Effector memory CD4-positive, alpha-beta T cell (primary cell): Measurements from ENCODE around the gene GRIK3.
"Not testable (repeated sequence)": the region's sequence is repeated elsewhere in the genome, so short reads cannot be mapped to it uniquely, and the experiment has no call there.

Experiments used
- DNase-seq, 3 donors: peaks; one replicate each; pipeline ENCODE4 v3.0.0-alpha.2; 2020
- H3K27ac ChIP-seq: 2 replicates; pipeline ENCODE4 v1.7.0; 2013; ENCODE audit warnings: mild to moderate bottlenecking, low read length, moderate library complexity; ENCODE audit not compliant: insufficient read depth, poor library complexity, severe bottlenecking
- H3K27me3 ChIP-seq: replicated peaks from 2 replicates; pipeline ENCODE4 v1.7.0; 2013; ENCODE audit warnings: mild to moderate bottlenecking, low read length; ENCODE audit not compliant: insufficient read depth, control insufficient read depth, poor library complexity, severe bottlenecking
- H3K36me3 ChIP-seq: 2 replicates; pipeline ENCODE4 v1.7.0; 2013; ENCODE audit warnings: mild to moderate bottlenecking, low read length, moderate library complexity; ENCODE audit not compliant: control insufficient read depth, insufficient read depth
- H3K4me1 ChIP-seq: 2 replicates; pipeline ENCODE4 v1.7.0; 2013; ENCODE audit warnings: low read length, mild to moderate bottlenecking; ENCODE audit not compliant: control insufficient read depth, insufficient read depth, poor library complexity, severe bottlenecking
- H3K4me3 ChIP-seq: 2 replicates; pipeline ENCODE4 v1.7.0; 2013; ENCODE audit warnings: low read length, low read depth, mild to moderate bottlenecking; ENCODE audit not compliant: insufficient read depth, poor library complexity, severe bottlenecking
- H3K9me3 ChIP-seq: 2 replicates; pipeline ENCODE4 v1.7.0; 2013; ENCODE audit warnings: mild to moderate bottlenecking, low read length, moderate library complexity; ENCODE audit not compliant: control insufficient read depth

The GRIK3 gene

GRCh38 chr1:36918604-36919003 lies 115.7 kb downstream of the GRIK3 start:
- no peaks in the 10 kb centered on the region for H3K27me3 ChIP-seq
- H3K4me1 ChIP-seq, result no peaks in the 10 kb centered on the region
- no peaks in the 10 kb centered on the region for H3K9me3 ChIP-seq
- DNase-seq, result no peak
- no peak overlapping the region for H3K27ac ChIP-seq
- no peaks in the 10 kb centered on the region for H3K36me3 ChIP-seq
- no peak overlapping the region for H3K4me3 ChIP-seq

GRCh38 chr1:36916542-36916941 lies 117.8 kb downstream of the GRIK3 start:
- DNase-seq, H3K27me3 ChIP-seq, H3K27ac ChIP-seq, H3K4me3 ChIP-seq, H3K36me3 ChIP-seq, H3K4me1 ChIP-seq, H3K9me3 ChIP-seq: not testable (repeated sequence)

- H3K36me3 ChIP-seq, result no peaks in the 10 kb centered on the region
- no peak for DNase-seq
- no peaks in the 10 kb centered on the region for H3K4me1 ChIP-seq
Measured at GRCh38 chr1:36913484-36914060, 120.7 kb downstream of the GRIK3 start.

GRCh38 chr1:36913016-36913415 lies 121.3 kb downstream of the GRIK3 start:
- no peaks in the 10 kb centered on the region for H3K36me3 ChIP-seq
- H3K9me3 ChIP-seq, result no peaks in the 10 kb centered on the region
- H3K27ac ChIP-seq, result no peak overlapping the region
- no peak for DNase-seq
- no peaks in the 10 kb centered on the region for H3K4me1 ChIP-seq
- H3K27me3 ChIP-seq, result no peaks in the 10 kb centered on the region
- H3K4me3 ChIP-seq, result no peak overlapping the region

More at GRCh38 chr1:36913484-36914060, 120.7 kb downstream of the GRIK3 start:
- Histone ChIP-seq H3K27me3 (no peaks in the 10 kb centered on the region), H3K4me3 (no peak overlapping the region), H3K9me3 (no peaks in the 10 kb centered on the region), H3K27ac (no peak overlapping the region)

- H3K27ac ChIP-seq, result no peak overlapping the region
- no peak for DNase-seq
- no peaks in the 10 kb centered on the region for H3K4me1 ChIP-seq
Measured at GRCh38 chr1:36912365-36912865, 121.9 kb downstream of the GRIK3 start.

GRCh38 chr1:36911561-36912364 lies 122.6 kb downstream of the GRIK3 start:
- no peak for DNase-seq
- Histone ChIP-seq H3K4me3 (no peak overlapping the region), H3K27ac (no peak overlapping the region)

More at GRCh38 chr1:36912365-36912865, 121.9 kb downstream of the GRIK3 start:
- H3K36me3 ChIP-seq, result no peaks in the 10 kb centered on the region
- no peak overlapping the region for H3K4me3 ChIP-seq
- no peaks in the 10 kb centered on the region for H3K9me3 ChIP-seq
- no peaks in the 10 kb centered on the region for H3K27me3 ChIP-seq

GRCh38 chr1:36910886-36911540 lies 123.3 kb downstream of the GRIK3 start:
- H3K9me3 ChIP-seq, result no peaks in the 10 kb centered on the region
- no peaks in the 10 kb centered on the region for H3K27me3 ChIP-seq
- no peaks in the 10 kb centered on the region for H3K4me1 ChIP-seq
- H3K27ac ChIP-seq, result no peak overlapping the region
- no peak for DNase-seq
- no peak overlapping the region for H3K4me3 ChIP-seq
- no peaks in the 10 kb centered on the region for H3K36me3 ChIP-seq

More at GRCh38 chr1:36911561-36912364, 122.6 kb downstream of the GRIK3 start:
- H3K27me3 ChIP-seq, result no peaks in the 10 kb centered on the region
- no peaks in the 10 kb centered on the region for H3K36me3 ChIP-seq
- no peaks in the 10 kb centered on the region for H3K9me3 ChIP-seq
- no peaks in the 10 kb centered on the region for H3K4me1 ChIP-seq

GRCh38 chr1:36909946-36910725 lies 124.2 kb downstream of the GRIK3 start:
- no peak overlapping the region for H3K27ac ChIP-seq
- H3K4me3 ChIP-seq, result no peak overlapping the region
- no peaks in the 10 kb centered on the region for H3K4me1 ChIP-seq
- H3K36me3 ChIP-seq, result no peaks in the 10 kb centered on the region
- no peaks in the 10 kb centered on the region for H3K27me3 ChIP-seq
- no peaks in the 10 kb centered on the region for H3K9me3 ChIP-seq
- no peak for DNase-seq

- not testable (repeated sequence) for H3K9me3 ChIP-seq
Measured at GRCh38 chr1:36909359-36909758, 125.0 kb downstream of the GRIK3 start.

More at GRCh38 chr1:36909359-36909758, 125.0 kb downstream of the GRIK3 start:
- H3K4me1 ChIP-seq, H3K36me3 ChIP-seq, DNase-seq, H3K4me3 ChIP-seq, H3K27me3 ChIP-seq, H3K27ac ChIP-seq: not testable (repeated sequence)
